ENCODE measurements around the gene NFE2L2. TPM values are rescaled to one million over a fixed set of nuclear protein-coding genes. Genes with fewer than 3 reads are reported as not detected.

Gene NFE2L2
- total and polyA plus RNA-seq, 2 donors (not counting 3 experiments of a cell fraction or from before 2014, with no cell fraction given) = 57.1 to 66.2 TPM

DNA sequence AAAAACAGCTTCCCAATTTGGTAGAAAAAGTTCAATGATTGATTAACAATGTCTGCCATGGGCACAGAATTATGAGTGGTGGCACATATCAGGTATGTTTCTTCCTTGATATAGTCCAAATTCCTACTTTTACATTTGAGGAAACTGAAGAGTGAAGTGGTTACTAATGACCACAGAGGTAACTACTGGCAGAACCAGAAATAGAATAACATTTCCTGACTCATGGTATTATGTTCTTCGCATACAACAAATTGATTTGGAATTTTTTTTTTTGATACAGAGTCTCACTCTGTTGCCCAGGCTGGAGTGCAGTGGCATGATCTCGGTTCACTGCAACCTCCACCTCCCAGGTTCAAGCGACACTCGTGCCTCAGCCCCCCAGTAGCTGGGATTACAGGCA, 6.0 kb upstream of the NFE2L2 start:
- H3K4me3 ChIP-seq (replicated peaks in 1 of 3; ENCODE audit: insufficient read depth in 1 of 3, low read depth in 1 of 3, low read length in 3 of 3) = no peak overlapping the region
- H3K79me2 ChIP-seq (ENCODE audit: control insufficient read depth, insufficient read depth, low read length) = no peaks in the 10 kb centered on the region
- POLR2A ChIA-PET = no interaction called here
- DNase-seq (ENCODE audit: low read depth, low spot score) (no peak), FAIRE-seq (no peak)
- no peak for TF ChIP-seq JUN (IDR thresholded peaks at IDR 0.05; ENCODE audit: borderline replicate concordance, insufficient read depth, insufficient read length, low read depth)
- no peak for TF ChIP-seq CTCF (IDR thresholded peaks at IDR 0.05; ENCODE audit: extremely low read depth in 1 of 2, insufficient read depth in 1 of 2, low read depth in 1 of 2, low read length in 2 of 2)
- TF ChIP-seq POLR2A (IDR thresholded peaks at IDR 0.05; ENCODE audit: low read depth, low read length) = no peak
- no peak for TF ChIP-seq MYC (IDR thresholded peaks at IDR 0.05; ENCODE audit: low read depth, low read length)
- no peak for TF ChIP-seq GATA2 (IDR thresholded peaks at IDR 0.05; ENCODE audit: insufficient read depth, insufficient read length, low read depth, low read length)
- no peak for TF ChIP-seq EZH2 (IDR thresholded peaks at IDR 0.05; ENCODE audit: borderline replicate concordance, low read depth, low read length, severe bottlenecking)
- no peak for TF ChIP-seq FOS (IDR thresholded peaks at IDR 0.05; ENCODE audit: borderline replicate concordance, insufficient read depth, low read length)
- no peak for TF ChIP-seq MAX (IDR thresholded peaks at IDR 0.05; ENCODE audit: insufficient read depth, insufficient read length)
- no peak for TF ChIP-seq POLR2AphosphoS5 (IDR thresholded peaks at IDR 0.05; ENCODE audit: insufficient read depth, low read depth, low read length)
- no peaks in the 10 kb centered on the region for H4K20me1 ChIP-seq (replicated peaks; ENCODE audit: control insufficient read depth, extremely low read depth, insufficient read depth, low read length)
- no peaks in the 10 kb centered on the region for H3K36me3 ChIP-seq (ENCODE audit: control insufficient read depth in 2 of 2, extremely low read depth in 1 of 2, insufficient read depth in 2 of 2, low read length in 2 of 2)
- BruUV-seq (replicated peaks) = no TSS peak
- H3K27me3 ChIP-seq (ENCODE audit: control insufficient read depth in 2 of 2, insufficient read depth in 2 of 2, low read length in 2 of 2) = no peaks in the 10 kb centered on the region
- dilution Hi-C loops (cut with MboI; ENCODE audit: extremely low pct_ligation_motif_present, low sequenced_read_pairs) (no loop called here), intact Hi-C loops (cut with micrococcal nuclease) (no loop called here)
- H3K4me1 ChIP-seq (ENCODE audit: control insufficient read depth, extremely low read depth, insufficient read depth, low read length) = peaks cover 26% of the 10 kb centered on the region
- no peaks in the 10 kb centered on the region for H3K9me3 ChIP-seq (replicated peaks; ENCODE audit: control insufficient read depth, insufficient read depth, low read length)
- no peak overlapping the region for H3K27ac ChIP-seq (ENCODE audit: insufficient read depth, low read depth, low read length)
- CTCF ChIA-PET = interaction anchor here (1.0 to 1.2 kb wide), 2 partner anchors 10 to 106 kb away, joined by 3 read pairs; no protein-coding TSS in a partner anchor
- H3K9me1 ChIP-seq (replicated peaks; ENCODE audit: control insufficient read depth, extremely low read depth, insufficient read depth, low read length) = no peaks in the 10 kb centered on the region
- no peak overlapping the region for H2AFZ ChIP-seq (ENCODE audit: low read depth, low read length)
- no peak overlapping the region for H3K4me2 ChIP-seq (ENCODE audit: insufficient read depth, low read length)
- no peak overlapping the region for H3K9ac ChIP-seq (replicated peaks; ENCODE audit: extremely low read depth, insufficient read depth, low read length)
